ENCODE results near the gene FAM25A. TPM values are rescaled to one million over a fixed set of nuclear protein-coding genes. Genes with fewer than 3 reads are reported as not detected.
"Not testable (repeated sequence)": the region's sequence is repeated elsewhere in the genome, so short reads cannot be mapped to it uniquely, and the experiment has no call there.

The FAM25A gene
- total RNA-seq, 4 donors from 2014 or later, result 57.1 to 371 (median 225) TPM

- H3K27ac ChIP-seq, result no peak overlapping the region
- H3K4me1 ChIP-seq, result no peaks in the 10 kb centered on the region
- no peak overlapping the region for H3K4me3 ChIP-seq
- no peaks in the 10 kb centered on the region for H3K36me3 ChIP-seq
- H3K9me3 ChIP-seq, result peaks cover 0 to 6% (median 0%) of the 10 kb centered on the region in 3 donors
- TF ChIP-seq POLR2A (IDR thresholded peaks at IDR 0.05) (no peak), CTCF (IDR thresholded peaks at IDR 0.05) (no peak)
- intact Hi-C loops (cut with DNase I), result no loop called here
- 97 to 100% methylated on average over 2 to 5 of the region's 28 CpGs for WGBS, 2 donors
- DNase-seq, result no peak
- H3K27me3 ChIP-seq, result no peaks in the 10 kb centered on the region
These were observed 11.0 kb downstream of the FAM25A start for GRCh38 chr10:87030912-87031635.

DNA sequence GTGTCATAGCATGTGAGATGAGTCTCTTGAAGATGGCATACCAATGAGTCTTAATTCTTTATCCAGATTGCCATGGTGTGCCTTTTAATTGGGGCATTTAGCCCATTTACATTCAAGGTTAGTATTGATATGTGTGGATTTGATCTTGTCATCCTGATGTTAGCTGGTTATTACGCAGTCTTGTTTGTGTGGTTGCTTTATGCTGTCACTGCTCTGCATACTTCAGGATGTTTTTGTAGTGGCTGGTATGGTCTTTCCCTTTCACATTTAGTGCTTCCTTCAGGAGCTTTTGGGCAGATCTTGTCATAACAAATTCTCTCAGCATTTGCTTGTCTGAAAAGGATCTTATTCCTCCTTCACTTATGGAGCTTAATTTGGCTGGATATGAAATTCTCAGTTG is 16.5 kb downstream of the FAM25A start:
- H3K27me3 ChIP-seq, result no peaks in the 10 kb centered on the region
- WGBS, 2 donors, result 63 to 85% methylated on average over 1 of the region's 1 CpG
- H3K27ac ChIP-seq, result no peak overlapping the region
- H3K4me3 ChIP-seq, result no peak overlapping the region
- H3K36me3 ChIP-seq, result no peaks in the 10 kb centered on the region
- H3K4me1 ChIP-seq, result peaks cover 4 to 16% (median 8%) of the 10 kb centered on the region in 3 donors
- DNase-seq, result no peak
- no peaks in the 10 kb centered on the region for H3K9me3 ChIP-seq
- intact Hi-C loops (cut with DNase I), result no loop called here
- no peak for TF ChIP-seq CTCF (IDR thresholded peaks at IDR 0.05)

DNA sequence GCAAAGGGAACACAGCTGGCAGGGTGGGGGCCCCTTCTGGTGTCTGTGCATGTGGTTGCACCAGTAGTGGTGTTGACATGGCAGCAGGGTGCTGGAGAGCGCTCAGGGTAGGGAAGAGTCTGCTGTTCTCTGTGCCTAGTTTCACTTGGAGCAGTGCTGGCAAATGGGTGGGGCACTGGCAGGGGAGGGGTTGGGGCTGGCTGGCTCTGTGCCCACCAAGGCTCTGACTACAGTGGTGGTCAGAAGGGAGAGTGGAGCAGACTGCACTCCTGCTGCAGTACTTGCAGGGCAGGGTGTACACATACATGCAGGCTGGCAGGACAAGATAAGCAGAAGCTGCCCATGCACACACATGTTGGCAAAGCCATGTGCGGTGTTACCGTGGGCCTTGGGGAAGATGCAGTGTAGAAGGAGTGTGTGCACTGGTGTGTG is 18.2 kb downstream of the FAM25A start:
- 86 to 87% methylated on average over 1 to 3 of the region's 3 CpGs for WGBS, 2 donors
- peak overlapping the region in 3 of 4 donors; percentile 21 to 67 (median 50) for H3K27ac ChIP-seq
- no peaks in the 10 kb centered on the region for H3K9me3 ChIP-seq
- no peak overlapping the region for H3K4me3 ChIP-seq
- intact Hi-C loops (cut with DNase I), result no loop called here
- DNase-seq, result no peak
- no peaks in the 10 kb centered on the region for H3K36me3 ChIP-seq
- peaks cover 4 to 16% (median 8%) of the 10 kb centered on the region in 3 donors for H3K4me1 ChIP-seq
- no peaks in the 10 kb centered on the region for H3K27me3 ChIP-seq
- TF ChIP-seq POLR2A (IDR thresholded peaks at IDR 0.05) (no peak), CTCF (IDR thresholded peaks at IDR 0.05) (no peak)

GRCh38 chr10:87038786-87039185 is 18.7 kb downstream of the FAM25A start:
- DNase-seq, result no peak
- H3K4me1 ChIP-seq, result peaks cover 4 to 16% (median 8%) of the 10 kb centered on the region in 3 donors
- intact Hi-C loops (cut with DNase I), result no loop called here
- H3K27me3 ChIP-seq, result no peaks in the 10 kb centered on the region
- no peak overlapping the region for H3K4me3 ChIP-seq
- H3K36me3 ChIP-seq, result peaks cover 0 to 4% (median 0%) of the 10 kb centered on the region in 3 donors
- TF ChIP-seq CTCF (IDR thresholded peaks at IDR 0.05) (no peak), POLR2A (IDR thresholded peaks at IDR 0.05) (no peak)
- H3K9me3 ChIP-seq, result no peaks in the 10 kb centered on the region
- WGBS, 2 donors, result 50% methylated on average over 1 of the region's 2 CpGs; no CpG with 5 or more reads in 1 of the 2 donors
- H3K27ac ChIP-seq, result peak overlapping the region in 3 of 4 donors; percentile 21 to 67 (median 50)

DNA sequence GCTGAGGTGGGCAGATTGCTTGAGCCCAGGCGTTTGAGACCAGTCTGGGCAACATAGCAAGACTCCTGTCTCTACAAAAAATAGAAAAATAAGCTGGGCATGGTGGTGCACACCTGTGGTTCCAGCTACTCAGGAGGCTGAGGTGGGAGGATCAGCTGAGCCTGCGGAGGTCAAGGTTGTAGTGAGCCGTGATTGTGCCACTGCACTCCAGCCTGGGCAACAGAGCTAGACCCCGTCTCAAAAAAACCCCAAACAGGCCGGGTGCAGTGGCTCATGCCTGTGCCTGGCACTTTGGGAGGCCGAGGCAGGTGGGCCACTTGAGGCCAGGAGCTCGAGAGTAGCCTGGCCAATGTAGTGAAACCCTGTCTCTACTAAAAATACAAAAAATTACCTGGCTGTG is 23.5 kb downstream of the FAM25A start:
- H3K4me1 ChIP-seq; H3K9me3 ChIP-seq; H3K4me3 ChIP-seq; H3K27me3 ChIP-seq; H3K27ac ChIP-seq; intact Hi-C loops (cut with DNase I); DNase-seq: not testable (repeated sequence)
- H3K36me3 ChIP-seq, result peaks cover 0 to 33% (median 9%) of the 10 kb centered on the region in 3 donors
- WGBS, 2 donors, result 92 to 95% methylated on average over 5 to 7 of the region's 7 CpGs

All from esophagus squamous epithelium (tissue), 5 donors.